Stomach (tissue), 9 donors: ENCODE data around the gene DDOST. TPM values are rescaled to one million over a fixed set of nuclear protein-coding genes. Genes with fewer than 3 reads are reported as not detected.

Source experiments
- DNase-seq, 2 donors: peaks; one replicate each; pipeline versions ENCODE4 v3.0.0 to v3.0.0-alpha.2; 2013 to 2019
- H3K27ac ChIP-seq, 5 donors: fragments of 200-600 bp in 4 of 5; sonication (generic) in 4 of 5; one replicate each; pipeline ENCODE4 v1.5.1; 2013 to 2019; ENCODE audit warnings: mild to moderate bottlenecking in 1 of 5, moderate library complexity in 1 of 5
- H3K27me3 ChIP-seq, 3 donors: fragments of 200-600 bp; sonication (generic); one replicate each; pipeline ENCODE4 v1.5.1; 2017 to 2019; ENCODE audit warnings: mixed run types in 1 of 3
- H3K36me3 ChIP-seq, 4 donors: fragments of 200-600 bp; sonication (generic); 1 replicate in 3 of 4; 2 replicates in 1 of 4; pipeline ENCODE4 v1.5.1; 2016 to 2019
- H3K4me1 ChIP-seq, 4 donors: fragments of 200-600 bp; sonication (generic); one replicate each; pipeline ENCODE4 v1.5.1; 2016 to 2019
- H3K4me3 ChIP-seq, 4 donors: fragments of 200-600 bp; sonication (generic) in 3 of 4; one replicate each; pipeline ENCODE4 v1.5.1; 2016 to 2019; ENCODE audit warnings: mild to moderate bottlenecking in 1 of 4
- H3K9me3 ChIP-seq, 4 donors: fragments of 200-600 bp; sonication (generic); one replicate each; pipeline ENCODE4 v1.5.1; 2016 to 2019
- EP300 ChIP-seq: sonication (generic); formaldehyde crosslinking; IDR thresholded peaks from one replicate; pipeline ENCODE4 v1.6.1; 2017; ENCODE audit warnings: antibody characterized with exemption
- POLR2A ChIP-seq, 4 donors: fragments of 450-650 bp; IDR thresholded peaks; one replicate each; pipeline ENCODE4 v1.6.1; 2016; ENCODE audit warnings: antibody characterized with exemption in 4 of 4, control low read depth in 2 of 4, mild to moderate bottlenecking in 1 of 4, moderate library complexity in 1 of 4
- POLR2AphosphoS5 ChIP-seq, 3 donors: sonication (generic); formaldehyde crosslinking; IDR thresholded peaks; one replicate each; pipeline ENCODE4 v1.6.1; 2016; ENCODE audit warnings: antibody characterized with exemption in 3 of 3
- WGBS, 5 donors: extraction: QIAGEN DNeasy Blood & Tissue Kit in 3 of 5; methylation state at CpG; one replicate each; pipeline versions ENCODE4 v1.1.5 to v1.1.7; 2013 to 2018; 5-methylcytosine and 5-hydroxymethylcytosine counted together
- intact Hi-C: fragments of 100-400 bp; cut with DNase I; formaldehyde crosslinking; loops from one replicate; pipeline ENCODE4 v1.15.1; 2023; ENCODE audit warnings: low total_unique reads
- polyA plus RNA-seq, 3 donors: library from polyadenylated mRNA; stranded (reverse); fragments of 200-250 nt; gene quantifications; one replicate each; pipeline ENCODE4 v1.2.3, GENCODE V29; 2013
- total RNA-seq, 5 donors: library from RNA; depleted of rRNA; stranded (reverse); fragments of >200 nt; gene quantifications; one replicate each; pipeline versions ENCODE4 v1.1.0 to v1.2.3, GENCODE V29; 2014 to 2016
- TF ChIP-seq, protein P1 (sequence below), 7 experiments: fragments of 450-650 bp in 4 of 7; fragments of 200-600 bp in 3 of 7; sonication (generic) in 3 of 7; IDR thresholded peaks; one replicate each; pipeline ENCODE4 v1.5.1; 2016 to 2019; ENCODE audit warnings: antibody characterized with exemption in 7 of 7, control low read depth in 2 of 7, mild to moderate bottlenecking in 1 of 7
- donor health status: healthy with polysubstance abuse.
- donor health status: Bipolar disorder and iron deficiency.
- donor health status: healthy.

The DDOST gene
- total and polyA plus RNA-seq, 8 donors, result 38.5 to 227 (median 97.9) TPM

- H3K27ac ChIP-seq, result no peak overlapping the region
- 94 to 97% (median 96%) methylated on average over 26 to 41 of the region's 41 CpGs for WGBS, 5 donors
- TF ChIP-seq EP300 (no peak), POLR2AphosphoS5 (IDR thresholded peaks at IDR 0.05) (no peak), POLR2A (IDR thresholded peaks at IDR 0.05) (no peak)
- TF ChIP-seq, protein P1, sequence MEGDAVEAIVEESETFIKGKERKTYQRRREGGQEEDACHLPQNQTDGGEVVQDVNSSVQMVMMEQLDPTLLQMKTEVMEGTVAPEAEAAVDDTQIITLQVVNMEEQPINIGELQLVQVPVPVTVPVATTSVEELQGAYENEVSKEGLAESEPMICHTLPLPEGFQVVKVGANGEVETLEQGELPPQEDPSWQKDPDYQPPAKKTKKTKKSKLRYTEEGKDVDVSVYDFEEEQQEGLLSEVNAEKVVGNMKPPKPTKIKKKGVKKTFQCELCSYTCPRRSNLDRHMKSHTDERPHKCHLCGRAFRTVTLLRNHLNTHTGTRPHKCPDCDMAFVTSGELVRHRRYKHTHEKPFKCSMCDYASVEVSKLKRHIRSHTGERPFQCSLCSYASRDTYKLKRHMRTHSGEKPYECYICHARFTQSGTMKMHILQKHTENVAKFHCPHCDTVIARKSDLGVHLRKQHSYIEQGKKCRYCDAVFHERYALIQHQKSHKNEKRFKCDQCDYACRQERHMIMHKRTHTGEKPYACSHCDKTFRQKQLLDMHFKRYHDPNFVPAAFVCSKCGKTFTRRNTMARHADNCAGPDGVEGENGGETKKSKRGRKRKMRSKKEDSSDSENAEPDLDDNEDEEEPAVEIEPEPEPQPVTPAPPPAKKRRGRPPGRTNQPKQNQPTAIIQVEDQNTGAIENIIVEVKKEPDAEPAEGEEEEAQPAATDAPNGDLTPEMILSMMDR (IDR thresholded peaks at IDR 0.05), result no peak
- H3K4me3 ChIP-seq, result no peak overlapping the region
- H3K4me1 ChIP-seq, result no peaks in the 10 kb centered on the region
- no peaks in the 10 kb centered on the region for H3K27me3 ChIP-seq
- intact Hi-C loops, result no loop called here
- DNase-seq, result no peak
- no peaks in the 10 kb centered on the region for H3K9me3 ChIP-seq
- H3K36me3 ChIP-seq, result no peaks in the 10 kb centered on the region
Measured at GRCh38 chr1:20704390-20705202, 43.4 kb upstream of the DDOST start.

GRCh38 chr1:20703124-20703756 is 42.1 kb upstream of the DDOST start:
- H3K4me1 ChIP-seq, result no peaks in the 10 kb centered on the region
- TF ChIP-seq EP300 (no peak), POLR2A (IDR thresholded peaks at IDR 0.05) (no peak)
- TF ChIP-seq, protein P1 (IDR thresholded peaks at IDR 0.05), result no peak
- no peaks in the 10 kb centered on the region for H3K36me3 ChIP-seq
- no peaks in the 10 kb centered on the region for H3K27me3 ChIP-seq
- no peak overlapping the region for H3K27ac ChIP-seq
- DNase-seq, result no peak
- intact Hi-C loops, result no loop called here
- no peaks in the 10 kb centered on the region for H3K9me3 ChIP-seq
- no peak overlapping the region for H3K4me3 ChIP-seq
- WGBS, 5 donors, result 85 to 97% (median 91%) methylated on average over 4 of the region's 4 CpGs

DNA sequence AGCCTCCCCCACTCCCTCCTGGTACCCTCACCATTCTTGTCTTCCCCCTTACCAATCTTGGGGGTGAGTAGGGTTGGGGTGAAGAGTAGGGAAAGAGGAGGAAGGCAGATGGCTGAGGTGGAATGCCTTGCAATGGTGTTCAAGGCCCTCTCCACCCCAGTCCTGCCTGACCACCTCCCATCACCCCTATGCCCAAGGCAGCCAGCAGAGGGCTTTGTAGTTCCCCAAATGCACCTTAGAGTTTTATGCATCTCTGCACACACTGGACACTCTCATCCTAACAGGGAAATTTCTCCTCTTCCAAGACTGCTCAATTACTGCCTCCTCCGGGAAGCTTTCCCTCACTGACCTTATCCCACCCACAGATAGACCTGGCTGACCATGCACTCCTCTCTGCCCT is 41.2 kb upstream of the DDOST start:
- no peak overlapping the region for H3K4me3 ChIP-seq
- H3K36me3 ChIP-seq, result no peaks in the 10 kb centered on the region
- no peaks in the 10 kb centered on the region for H3K27me3 ChIP-seq
- no peak for DNase-seq
- WGBS, 5 donors, result 71 to 100% (median 92%) methylated on average over 1 of the region's 1 CpG
- H3K4me1 ChIP-seq, result peaks cover 0 to 2% (median under 1%) of the 10 kb centered on the region in 4 donors
- intact Hi-C loops, result no loop called here
- no peak overlapping the region for H3K27ac ChIP-seq
- H3K9me3 ChIP-seq, result no peaks in the 10 kb centered on the region
- TF ChIP-seq EP300, result no peak
- TF ChIP-seq, protein P1 (IDR thresholded peaks at IDR 0.05), result no peak
- TF ChIP-seq POLR2AphosphoS5 (IDR thresholded peaks at IDR 0.05), result no peak
- no peak for TF ChIP-seq POLR2A (IDR thresholded peaks at IDR 0.05)

DNA sequence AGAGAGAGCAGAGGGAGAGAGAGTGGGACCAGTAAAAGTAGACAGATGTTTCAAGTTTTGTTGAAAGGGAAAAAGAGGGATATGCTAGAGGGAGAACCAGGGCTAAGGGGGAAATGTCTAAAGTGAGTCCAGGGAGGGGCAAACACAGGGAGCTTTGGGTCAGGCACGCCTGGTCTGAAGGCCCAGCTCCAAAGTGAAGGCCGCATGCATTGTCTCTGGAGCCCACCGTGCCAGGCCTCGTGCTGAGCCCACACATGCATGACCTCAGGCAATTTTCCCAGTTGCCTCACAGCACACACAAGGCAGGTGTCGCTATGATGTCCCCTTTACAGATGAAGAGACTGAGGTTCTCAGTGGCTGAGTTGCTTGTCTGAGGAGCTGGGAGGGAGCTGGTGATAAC is 40.7 kb upstream of the DDOST start:
- Histone ChIP-seq H3K27ac (no peak overlapping the region), H3K4me3 (no peak overlapping the region), H3K27me3 (no peaks in the 10 kb centered on the region), H3K9me3 (no peaks in the 10 kb centered on the region), H3K4me1 (peaks cover 0 to 7% (median 5%) of the 10 kb centered on the region in 4 donors), H3K36me3 (no peaks in the 10 kb centered on the region)
- WGBS, 5 donors, result 84 to 93% (median 88%) methylated on average over 5 of the region's 5 CpGs
- intact Hi-C loops, result no loop called here
- DNase-seq, result no peak
- TF ChIP-seq POLR2AphosphoS5 (IDR thresholded peaks at IDR 0.05), result no peak
- TF ChIP-seq, protein P1 (IDR thresholded peaks at IDR 0.05), result no peak
